Osteoblast (primary cell): ENCODE data around the gene UNKL. TPM values are rescaled to one million over a fixed set of nuclear protein-coding genes. Genes with fewer than 3 reads are reported as not detected.

Source experiments
- DNase-seq: peaks from one replicate; pipeline ENCODE4 v3.0.0; 2011; ENCODE audit warnings: low spot score, mixed read lengths; ENCODE audit not compliant: insufficient read length; ENCODE audit errors: missing footprints
- H2AFZ ChIP-seq: 2 replicates; pipeline ENCODE4 v1.6.0; 2011; ENCODE audit warnings: mild to moderate bottlenecking, low read length
- H3K27ac ChIP-seq: 2 replicates; pipeline ENCODE4 v1.5.1; 2011; ENCODE audit warnings: mild to moderate bottlenecking, low read depth, low read length, moderate library complexity
- H3K27me3 ChIP-seq: 2 replicates; pipeline ENCODE4 v1.6.0; 2012; ENCODE audit warnings: mild to moderate bottlenecking, control low read depth, inconsistent platforms, low read length, moderate library complexity; ENCODE audit not compliant: insufficient read depth
- H3K36me3 ChIP-seq: 2 replicates; pipeline ENCODE4 v1.5.1; 2011; ENCODE audit warnings: mild to moderate bottlenecking, low read length, control low read depth, moderate library complexity; ENCODE audit not compliant: insufficient read depth
- H3K4me1 ChIP-seq: 2 replicates; pipeline ENCODE4 v1.5.1; 2011; ENCODE audit warnings: mild to moderate bottlenecking, low read length, control low read depth, moderate library complexity; ENCODE audit not compliant: insufficient read depth
- H3K4me2 ChIP-seq: 2 replicates; pipeline ENCODE4 v1.6.0; 2011; ENCODE audit warnings: mild to moderate bottlenecking, low read length; ENCODE audit not compliant: insufficient read depth
- H3K4me3 ChIP-seq: fragments of 200-600 bp; sonication (generic); 3 replicates; pipeline ENCODE4 v1.5.1; 2012; ENCODE audit warnings: mild to moderate bottlenecking, low read length, inconsistent platforms; ENCODE audit not compliant: insufficient read depth
- H3K79me2 ChIP-seq: 2 replicates; pipeline ENCODE4 v1.6.0; 2012; ENCODE audit warnings: mild to moderate bottlenecking, low read length, control low read depth, inconsistent platforms; ENCODE audit not compliant: insufficient read depth
- H3K9me3 ChIP-seq: 2 replicates; pipeline ENCODE4 v1.5.1; 2011; ENCODE audit warnings: low read depth, low read length, control low read depth
- H4K20me1 ChIP-seq: 2 replicates; pipeline ENCODE4 v1.6.0; 2012; ENCODE audit warnings: mild to moderate bottlenecking, low read length, control low read depth; ENCODE audit not compliant: insufficient read depth
- total RNA-seq: library from RNA; depleted of rRNA; stranded (reverse); fragments of >200 nt; gene quantifications from 2 replicates; pipeline ENCODE4 v1.2.3, GENCODE V29; 2012
- TF ChIP-seq, protein P1 (sequence below): IDR thresholded peaks from 2 replicates; pipeline ENCODE4 v1.5.1; 2011; ENCODE audit warnings: mild to moderate bottlenecking, low read depth, low read length, moderate library complexity; ENCODE audit errors: extremely low read depth

UNKL gene
- total RNA-seq, 1 donor = 10.1 TPM

DNA sequence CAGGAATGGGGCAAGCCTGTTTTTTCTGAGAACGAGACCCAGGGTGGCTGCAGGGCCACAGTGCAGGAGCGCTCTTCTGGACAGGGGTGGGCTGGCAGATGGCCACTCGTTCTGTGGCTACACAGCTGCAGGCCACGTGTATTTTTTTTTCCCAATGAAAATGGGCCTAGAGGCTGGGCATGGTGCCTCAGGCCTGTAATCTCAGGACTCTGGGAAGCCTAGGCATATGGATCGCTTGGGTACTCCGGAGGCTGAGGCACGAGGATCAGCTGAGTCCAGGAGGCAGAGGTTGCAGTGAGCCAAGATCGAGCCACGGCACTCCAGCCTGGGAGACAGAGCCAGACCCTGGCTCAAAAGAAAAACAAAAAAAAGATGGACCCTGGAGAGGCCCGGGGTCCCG lies 6.8 kb downstream of the UNKL start:
- H2AFZ ChIP-seq = peak overlapping the region; percentile 51

GRCh38 chr16:1403733-1404132 lies 10.8 kb downstream of the UNKL start:
- H3K4me3 ChIP-seq = no peak overlapping the region
- DNase-seq = no peak
- H3K36me3 ChIP-seq = no peaks in the 10 kb centered on the region
- no peak overlapping the region for H2AFZ ChIP-seq
- peaks cover 11% of the 10 kb centered on the region for H4K20me1 ChIP-seq
- TF ChIP-seq, protein P1, sequence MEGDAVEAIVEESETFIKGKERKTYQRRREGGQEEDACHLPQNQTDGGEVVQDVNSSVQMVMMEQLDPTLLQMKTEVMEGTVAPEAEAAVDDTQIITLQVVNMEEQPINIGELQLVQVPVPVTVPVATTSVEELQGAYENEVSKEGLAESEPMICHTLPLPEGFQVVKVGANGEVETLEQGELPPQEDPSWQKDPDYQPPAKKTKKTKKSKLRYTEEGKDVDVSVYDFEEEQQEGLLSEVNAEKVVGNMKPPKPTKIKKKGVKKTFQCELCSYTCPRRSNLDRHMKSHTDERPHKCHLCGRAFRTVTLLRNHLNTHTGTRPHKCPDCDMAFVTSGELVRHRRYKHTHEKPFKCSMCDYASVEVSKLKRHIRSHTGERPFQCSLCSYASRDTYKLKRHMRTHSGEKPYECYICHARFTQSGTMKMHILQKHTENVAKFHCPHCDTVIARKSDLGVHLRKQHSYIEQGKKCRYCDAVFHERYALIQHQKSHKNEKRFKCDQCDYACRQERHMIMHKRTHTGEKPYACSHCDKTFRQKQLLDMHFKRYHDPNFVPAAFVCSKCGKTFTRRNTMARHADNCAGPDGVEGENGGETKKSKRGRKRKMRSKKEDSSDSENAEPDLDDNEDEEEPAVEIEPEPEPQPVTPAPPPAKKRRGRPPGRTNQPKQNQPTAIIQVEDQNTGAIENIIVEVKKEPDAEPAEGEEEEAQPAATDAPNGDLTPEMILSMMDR = no peak
- H3K4me1 ChIP-seq = peaks cover 10% of the 10 kb centered on the region
- no peak overlapping the region for H3K27ac ChIP-seq
- H3K4me2 ChIP-seq = no peak overlapping the region
- H3K27me3 ChIP-seq = no peaks in the 10 kb centered on the region
- peaks cover 4% of the 10 kb centered on the region for H3K79me2 ChIP-seq
- no peaks in the 10 kb centered on the region for H3K9me3 ChIP-seq

More for the DNA sequence above, 6.8 kb downstream of the UNKL start:
- Histone ChIP-seq H3K27ac (peak overlapping the region; percentile 48), H3K79me2 (peaks cover 4% of the 10 kb centered on the region), H3K4me1 (peaks cover 10% of the 10 kb centered on the region), H3K4me3 (peak overlapping the region; percentile 76), H3K36me3 (no peaks in the 10 kb centered on the region), H3K9me3 (no peaks in the 10 kb centered on the region), H4K20me1 (peaks cover 20% of the 10 kb centered on the region), H3K27me3 (no peaks in the 10 kb centered on the region), H3K4me2 (peak overlapping the region; percentile 86)
- no peak for DNase-seq
- TF ChIP-seq, protein P1 = no peak

DNA sequence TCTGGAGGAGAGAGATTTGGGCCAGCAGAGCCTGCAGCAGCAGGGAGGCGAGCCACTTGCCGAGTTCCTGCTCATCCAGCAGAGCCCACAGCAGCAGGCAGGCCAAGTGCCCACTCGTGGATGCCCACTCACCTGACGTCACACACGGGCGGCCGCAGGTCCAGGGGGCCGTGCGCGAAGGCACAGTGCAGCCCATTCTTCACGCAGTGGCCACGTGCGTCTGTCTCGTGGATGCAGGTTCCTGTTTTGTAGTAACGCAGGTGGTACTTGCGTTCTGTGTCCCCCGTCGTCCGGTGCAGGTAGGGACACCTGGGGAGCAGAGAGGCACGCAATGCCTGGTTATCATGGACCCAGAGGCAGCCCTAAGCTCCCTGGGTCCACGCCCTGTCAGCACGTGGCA lies 11.5 kb downstream of the UNKL start:
- Histone ChIP-seq H3K4me3 (no peak overlapping the region), H3K79me2 (peaks cover 4% of the 10 kb centered on the region), H3K27me3 (no peaks in the 10 kb centered on the region), H4K20me1 (peaks cover 11% of the 10 kb centered on the region), H3K36me3 (no peaks in the 10 kb centered on the region), H3K4me1 (peaks cover 6% of the 10 kb centered on the region), H2AFZ (no peak overlapping the region), H3K4me2 (no peak overlapping the region), H3K27ac (no peak overlapping the region), H3K9me3 (no peaks in the 10 kb centered on the region)
- TF ChIP-seq, protein P1 = no peak
- no peak for DNase-seq

DNA sequence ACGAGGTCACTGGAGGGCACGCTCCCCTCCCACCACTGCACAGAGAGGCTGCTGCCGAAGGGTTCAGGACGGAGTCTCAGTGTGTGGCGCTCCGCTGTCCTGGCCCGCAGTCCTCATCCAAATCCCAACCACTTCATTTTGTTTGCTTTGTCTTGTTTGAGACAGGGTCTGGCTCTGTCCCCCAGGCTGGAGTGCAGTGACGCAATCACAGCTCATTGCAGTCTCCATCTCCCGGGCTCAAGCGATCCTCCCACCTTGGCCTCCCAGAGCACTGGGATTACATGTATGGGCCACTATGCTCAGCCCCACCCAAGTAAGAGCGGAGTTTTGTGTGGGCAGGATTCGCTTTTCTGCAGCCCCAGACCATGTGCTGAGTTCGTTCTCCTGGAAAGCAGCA lies 12.7 kb downstream of the UNKL start:
- H4K20me1 ChIP-seq = peaks cover 5% of the 10 kb centered on the region

More for the DNA sequence above, 12.7 kb downstream of the UNKL start:
- no peaks in the 10 kb centered on the region for H3K79me2 ChIP-seq
- TF ChIP-seq, protein P1 = no peak
- no peak overlapping the region for H3K27ac ChIP-seq
- H3K36me3 ChIP-seq = no peaks in the 10 kb centered on the region
- H3K4me1 ChIP-seq = no peaks in the 10 kb centered on the region
- H3K27me3 ChIP-seq = no peaks in the 10 kb centered on the region
- no peak overlapping the region for H3K4me2 ChIP-seq
- DNase-seq = no peak
- H3K9me3 ChIP-seq = no peaks in the 10 kb centered on the region
- no peak overlapping the region for H3K4me3 ChIP-seq
- H2AFZ ChIP-seq = no peak overlapping the region
